Measurements from ENCODE around the gene UBE2QL1.

DNA sequence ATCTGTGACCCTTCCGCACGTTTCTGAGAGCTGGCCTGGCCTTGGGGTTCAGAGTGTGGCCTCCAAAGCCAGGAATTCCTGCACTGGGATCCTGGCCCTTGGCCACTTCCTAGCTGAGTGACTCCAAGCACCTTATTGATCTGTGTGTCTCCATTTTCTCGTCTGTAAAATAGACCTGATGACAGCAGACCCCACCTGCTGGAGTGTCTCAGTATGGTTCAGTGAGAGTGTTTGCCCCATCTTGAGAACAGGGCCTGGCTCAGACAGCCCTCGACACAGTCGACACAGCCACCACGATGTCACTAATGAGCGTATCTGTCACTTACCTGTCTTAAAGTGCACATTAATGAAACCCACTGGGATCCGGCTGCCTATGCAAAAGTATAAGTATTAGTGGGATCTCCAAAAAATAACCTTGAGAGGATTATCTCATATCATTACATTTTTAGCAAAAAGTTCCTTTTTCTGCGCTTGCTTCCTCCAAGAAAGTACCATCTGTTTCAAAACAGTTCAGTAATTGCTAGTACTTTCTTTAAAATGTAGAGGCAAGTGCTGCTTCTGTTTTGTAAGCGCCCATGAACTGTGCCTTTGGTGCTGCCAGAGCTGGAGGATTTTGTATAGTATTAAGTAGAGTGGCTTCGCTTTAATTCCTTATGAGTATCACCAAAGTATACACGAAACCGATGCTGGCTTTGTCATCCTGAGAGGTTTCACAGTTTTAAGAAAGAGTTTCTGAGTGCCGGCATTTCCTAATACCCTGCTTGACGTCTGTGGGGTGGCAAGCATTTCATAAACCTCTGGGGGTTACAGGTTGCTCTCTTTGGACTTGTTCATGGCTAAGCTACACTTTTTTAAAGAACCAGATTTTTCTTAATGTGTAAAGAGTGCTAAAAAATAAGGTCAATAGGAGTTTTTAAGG lies 31.7 kb downstream of the UBE2QL1 start:
- 0 out of 2 replicates have a peak, but pooled peaks have one; percentile 56 for TF ChIP-seq EZH2phosphoT487 (conservative IDR thresholded peaks at IDR 0.05; ENCODE audit: low read length)
- TF ChIP-seq, protein P1, sequence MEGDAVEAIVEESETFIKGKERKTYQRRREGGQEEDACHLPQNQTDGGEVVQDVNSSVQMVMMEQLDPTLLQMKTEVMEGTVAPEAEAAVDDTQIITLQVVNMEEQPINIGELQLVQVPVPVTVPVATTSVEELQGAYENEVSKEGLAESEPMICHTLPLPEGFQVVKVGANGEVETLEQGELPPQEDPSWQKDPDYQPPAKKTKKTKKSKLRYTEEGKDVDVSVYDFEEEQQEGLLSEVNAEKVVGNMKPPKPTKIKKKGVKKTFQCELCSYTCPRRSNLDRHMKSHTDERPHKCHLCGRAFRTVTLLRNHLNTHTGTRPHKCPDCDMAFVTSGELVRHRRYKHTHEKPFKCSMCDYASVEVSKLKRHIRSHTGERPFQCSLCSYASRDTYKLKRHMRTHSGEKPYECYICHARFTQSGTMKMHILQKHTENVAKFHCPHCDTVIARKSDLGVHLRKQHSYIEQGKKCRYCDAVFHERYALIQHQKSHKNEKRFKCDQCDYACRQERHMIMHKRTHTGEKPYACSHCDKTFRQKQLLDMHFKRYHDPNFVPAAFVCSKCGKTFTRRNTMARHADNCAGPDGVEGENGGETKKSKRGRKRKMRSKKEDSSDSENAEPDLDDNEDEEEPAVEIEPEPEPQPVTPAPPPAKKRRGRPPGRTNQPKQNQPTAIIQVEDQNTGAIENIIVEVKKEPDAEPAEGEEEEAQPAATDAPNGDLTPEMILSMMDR (IDR thresholded peaks at IDR 0.05; ENCODE audit: insufficient read depth, low read length, poor library complexity, severe bottlenecking): no peak

All from SU-DHL-6 (cell line).